ENCODE data around the gene KRT24.
"Not testable (repeated sequence)": the region's sequence is repeated elsewhere in the genome, so short reads cannot be mapped to it uniquely, and the experiment has no call there.

Gene KRT24

DNA sequence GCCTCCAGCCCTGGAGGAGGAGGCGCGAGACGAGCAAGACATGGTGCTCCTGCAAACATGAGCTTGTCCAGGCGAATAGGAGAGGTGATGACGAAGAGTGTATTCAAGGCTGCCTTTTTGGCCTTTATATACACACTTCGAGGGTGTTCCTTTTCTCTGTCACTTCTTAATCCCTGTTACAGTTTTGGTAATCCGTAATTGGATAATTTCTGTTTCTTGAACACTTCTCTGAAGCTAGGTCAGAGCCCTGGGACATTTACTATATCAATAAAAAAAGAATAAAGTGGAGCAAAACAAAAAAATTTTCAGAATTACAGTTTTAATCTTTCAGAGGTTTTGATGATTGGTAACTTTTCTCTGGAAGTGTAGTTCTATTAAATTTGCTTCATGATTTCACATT is at the start of gene KRT24:
Gene KRT24 (minus strand): TSS at position 101 of the 400 bp plus-strand sequence. CDS start 59 bp downstream, at position 42.
- DNase-seq (ENCODE audit: low read depth), result no peak

DNA sequence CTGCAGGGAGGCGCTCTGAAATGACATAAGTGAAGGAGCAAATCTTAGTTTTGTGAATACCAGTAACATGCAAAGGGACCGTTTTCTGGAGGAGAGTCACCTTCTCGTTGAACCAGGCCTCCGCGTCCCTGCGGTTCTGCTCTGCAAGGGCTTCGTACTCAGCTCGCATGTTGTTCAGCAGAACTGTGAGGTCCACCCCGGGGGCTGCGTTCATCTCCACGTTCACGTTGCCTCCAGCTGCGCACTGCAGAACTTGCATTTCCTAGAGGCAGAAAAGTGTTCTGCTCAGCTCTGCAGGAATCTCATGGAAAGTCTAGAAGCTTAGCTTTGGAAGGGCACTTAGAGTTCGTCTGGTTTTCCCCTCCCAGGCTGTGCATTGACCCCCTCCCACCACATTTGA is 47.5 kb upstream of the KRT24 start:
- DNase-seq (ENCODE audit: low read depth), result no peak

DNA sequence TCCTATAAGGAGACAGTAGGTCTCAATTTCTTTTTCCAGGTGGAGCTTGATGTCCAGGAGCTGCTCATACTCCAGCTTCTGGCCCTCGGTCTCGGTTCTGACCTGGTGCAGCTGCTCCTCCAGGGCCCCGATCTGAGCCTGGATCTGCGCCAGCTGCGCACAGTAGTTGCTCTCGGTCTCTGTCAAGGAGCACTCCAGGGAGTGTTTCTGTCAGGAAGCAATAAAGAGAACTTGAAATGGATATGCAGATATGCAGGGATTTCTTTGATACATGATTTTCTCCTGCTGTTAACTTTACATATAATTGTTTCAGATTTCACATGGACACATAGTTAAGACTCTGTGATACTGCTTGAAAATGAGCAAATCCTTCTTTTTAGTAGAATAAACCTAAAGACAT is 46.8 kb upstream of the KRT24 start:
- DNase-seq (ENCODE audit: low read depth), result no peak

- not testable (repeated sequence) for DNase-seq (ENCODE audit: low read depth)
Observed at GRCh38 chr17:40748666-40749065, 45.1 kb upstream of the KRT24 start.

DNA sequence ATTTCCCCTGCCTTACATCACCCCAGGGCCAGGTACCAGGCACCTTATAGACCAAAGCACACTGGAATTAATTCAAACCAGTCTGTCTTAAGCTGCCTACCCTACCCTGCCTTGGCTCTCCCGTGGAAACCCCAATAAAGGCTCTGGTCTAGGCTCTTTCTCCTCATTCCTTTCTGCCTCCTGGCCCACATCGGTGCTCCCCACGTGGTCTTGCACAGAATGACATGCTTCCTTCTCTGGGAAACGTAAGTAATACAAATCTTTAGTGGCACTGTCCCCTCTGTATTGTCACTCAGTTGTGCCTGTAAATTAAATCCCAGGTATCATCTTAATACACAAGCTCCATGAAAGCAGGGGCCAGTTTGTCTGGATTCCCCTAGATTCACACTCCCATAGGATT is 35.0 kb upstream of the KRT24 start:
- no peak for DNase-seq (ENCODE audit: low read depth)

DNA sequence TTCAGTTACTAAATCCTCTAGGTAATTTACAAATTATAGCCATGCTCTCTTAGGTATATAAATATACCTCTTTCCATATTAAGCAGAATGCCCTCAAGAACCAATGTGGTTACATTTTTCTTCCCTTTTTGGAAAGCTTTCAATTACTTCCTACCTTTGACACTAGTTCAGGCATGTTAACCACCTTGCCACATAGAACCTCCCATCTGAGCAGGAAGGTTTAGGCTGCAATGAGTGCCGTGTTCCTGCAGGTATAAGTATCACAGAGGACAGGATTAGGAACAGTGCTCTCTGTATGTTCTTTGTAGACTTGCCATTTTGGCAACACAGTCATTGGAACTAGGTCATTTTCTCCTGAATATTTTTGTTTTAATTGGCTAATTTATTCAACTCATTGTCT is 31.5 kb upstream of the KRT24 start:
- DNase-seq (ENCODE audit: low read depth), result no peak

DNA sequence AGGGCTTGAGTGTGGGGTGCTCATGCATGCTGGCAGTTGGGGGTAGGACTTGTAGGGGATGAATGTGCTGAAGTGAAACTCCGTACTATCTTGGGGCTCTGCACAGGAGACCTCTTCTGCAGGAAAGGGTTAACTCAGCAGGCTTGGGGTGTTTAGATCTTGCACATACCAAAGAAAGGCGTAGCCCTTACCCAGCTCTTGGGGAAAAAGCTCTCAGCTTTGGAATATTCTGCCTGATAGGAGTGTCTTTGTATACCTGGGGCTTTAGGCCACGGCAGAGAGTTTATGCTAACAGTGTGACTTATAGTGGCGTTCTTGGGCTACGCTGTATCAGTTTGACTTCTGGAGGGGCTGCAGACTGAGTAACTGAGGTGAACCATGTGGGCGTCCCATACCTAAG is 30.5 kb upstream of the KRT24 start:
- no peak for DNase-seq (ENCODE audit: low read depth)

- DNase-seq (ENCODE audit: low read depth), result no peak
Observed at GRCh38 chr17:40730970-40731369, 27.4 kb upstream of the KRT24 start.

DNA sequence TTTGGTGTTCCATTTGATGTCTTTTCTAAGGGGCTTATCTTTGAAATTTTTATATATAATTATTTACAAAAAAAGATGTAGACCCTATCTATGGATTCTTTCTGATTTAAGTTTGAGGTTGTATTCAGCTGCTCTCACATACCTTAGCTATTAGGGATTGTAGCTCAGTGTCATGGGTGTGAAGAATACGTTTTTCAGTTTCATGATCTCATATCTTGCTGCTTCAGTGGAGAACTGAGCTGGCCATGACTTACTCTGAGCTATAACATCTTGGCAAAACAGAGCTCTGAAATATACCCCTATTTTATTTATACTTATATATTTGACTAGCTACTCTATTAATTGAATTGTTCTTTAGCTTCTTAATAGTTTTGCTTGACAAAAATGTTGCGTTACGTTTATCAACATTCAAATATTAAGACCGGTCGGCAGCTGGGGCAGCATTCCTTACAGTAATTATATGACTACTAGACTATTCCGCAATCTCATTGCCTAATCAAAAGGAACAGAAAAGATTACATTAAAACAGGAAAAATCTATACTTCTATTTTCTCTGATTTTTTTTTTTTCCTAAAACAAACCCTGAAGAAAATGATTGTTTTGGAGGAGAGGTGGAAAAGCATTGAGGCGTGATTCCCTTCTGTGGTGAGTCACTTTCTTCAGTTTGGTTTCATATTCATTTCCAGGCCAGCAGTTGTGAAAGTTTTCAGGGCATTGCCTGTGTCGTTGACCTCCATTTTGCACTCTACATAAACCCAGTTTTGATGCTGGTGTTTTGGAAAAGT is 24.1 kb upstream of the KRT24 start:
- DNase-seq (ENCODE audit: low read depth), result no peak

- no peak for DNase-seq (ENCODE audit: low read depth)
Observed at GRCh38 chr17:40726919-40727318, 23.4 kb upstream of the KRT24 start.

- no peak for DNase-seq (ENCODE audit: low read depth)
Observed at GRCh38 chr17:40724656-40725055, 21.1 kb upstream of the KRT24 start.

- no peak for DNase-seq (ENCODE audit: low read depth)
Observed at GRCh38 chr17:40722241-40722640, 18.7 kb upstream of the KRT24 start.

- no peak for DNase-seq (ENCODE audit: low read depth)
Observed at GRCh38 chr17:40720899-40721298, 17.3 kb upstream of the KRT24 start.

DNA sequence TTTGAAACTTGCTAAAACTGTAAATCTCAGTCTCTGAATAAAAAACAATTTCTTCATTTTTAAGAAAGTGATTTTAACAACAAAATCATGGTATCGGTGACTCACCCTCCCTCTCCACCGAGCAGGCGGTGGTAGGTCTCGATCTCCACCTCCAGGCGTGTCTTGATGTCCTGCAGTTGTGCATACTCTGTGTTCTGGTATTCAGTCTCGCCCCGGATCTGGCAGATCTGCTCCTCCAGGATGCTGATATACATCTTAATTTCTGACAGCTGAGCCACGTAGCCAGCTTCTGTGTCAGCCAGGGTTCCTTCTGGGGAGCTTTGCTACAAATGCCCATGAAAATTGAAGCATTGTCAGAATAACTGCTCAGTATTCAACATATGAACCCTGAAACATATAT is 15.4 kb upstream of the KRT24 start:
- DNase-seq (ENCODE audit: low read depth), result no peak

DNA sequence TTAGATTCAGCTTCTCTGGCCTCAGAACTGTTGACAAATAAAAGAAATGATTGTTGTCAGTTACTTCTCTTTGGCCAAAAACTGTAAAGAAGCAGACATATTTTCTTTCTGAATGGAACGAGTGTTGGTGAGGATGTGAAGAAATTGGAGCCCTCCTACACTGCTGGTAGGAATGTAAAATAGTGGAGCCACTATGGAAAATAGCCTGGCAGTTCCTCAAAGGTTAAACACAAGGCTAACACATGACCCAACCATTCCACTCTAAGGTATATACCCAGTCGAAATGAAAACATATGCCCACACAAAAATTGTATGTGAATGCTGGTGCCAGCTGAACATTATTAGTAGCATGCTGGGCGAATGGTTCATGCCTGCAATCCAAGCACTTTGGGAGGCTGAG is 14.2 kb upstream of the KRT24 start:
- DNase-seq (ENCODE audit: low read depth), result no peak

GRCh38 chr17:40714473-40714872 is 10.9 kb upstream of the KRT24 start:
- DNase-seq (ENCODE audit: low read depth), result no peak

- no peak for DNase-seq (ENCODE audit: low read depth)
Observed at GRCh38 chr17:40707745-40708144, 4.2 kb upstream of the KRT24 start.

- DNase-seq (ENCODE audit: low read depth), result no peak
Observed at GRCh38 chr17:40705584-40705983, 2.0 kb upstream of the KRT24 start.

DNA sequence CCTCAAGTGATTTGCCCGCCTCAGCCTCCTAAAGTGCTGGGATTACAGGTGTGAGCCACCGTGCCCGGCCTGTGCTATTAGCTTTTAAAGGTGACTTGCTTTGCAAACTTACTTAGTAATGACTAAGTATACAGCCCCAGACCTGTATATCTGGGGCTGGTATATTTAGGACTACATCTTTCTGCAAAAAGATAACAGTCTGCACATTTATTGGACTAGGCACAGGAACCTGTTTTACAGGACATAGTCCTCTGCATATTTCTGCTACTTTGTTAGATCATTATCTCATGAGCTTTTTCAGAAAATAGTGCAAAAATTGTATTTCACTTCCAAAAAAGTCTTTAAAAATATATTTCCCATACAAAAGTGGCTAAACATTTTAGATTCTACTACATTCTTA is 1.3 kb downstream of the KRT24 start:
- DNase-seq (ENCODE audit: low read depth), result no peak

DNA sequence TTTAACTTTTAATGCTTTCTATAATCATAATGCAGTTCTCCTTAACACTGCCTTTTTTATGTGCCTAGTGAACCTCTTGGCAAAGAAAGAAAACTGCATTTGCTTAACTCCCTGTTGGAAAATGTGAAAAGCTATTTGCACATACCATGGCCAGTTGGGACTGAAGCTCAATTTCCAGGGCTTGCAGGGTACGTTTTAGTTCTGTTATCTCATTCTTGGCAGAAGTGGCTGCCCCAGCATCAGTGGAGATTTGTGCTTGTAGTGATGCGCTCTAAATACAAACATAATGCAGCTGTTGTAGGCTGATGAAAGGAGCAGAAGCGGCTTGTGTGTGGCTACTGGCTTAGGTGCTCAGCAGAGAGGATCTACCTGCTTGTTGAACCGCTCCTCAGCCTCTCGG is 3.7 kb downstream of the KRT24 start:
- no peak for DNase-seq (ENCODE audit: low read depth)

GRCh38 chr17:40699371-40699770 is 4.2 kb downstream of the KRT24 start:
- DNase-seq (ENCODE audit: low read depth), result no peak

- no peak for DNase-seq (ENCODE audit: low read depth)
Observed at GRCh38 chr17:40697297-40697696, 6.3 kb downstream of the KRT24 start.

DNA sequence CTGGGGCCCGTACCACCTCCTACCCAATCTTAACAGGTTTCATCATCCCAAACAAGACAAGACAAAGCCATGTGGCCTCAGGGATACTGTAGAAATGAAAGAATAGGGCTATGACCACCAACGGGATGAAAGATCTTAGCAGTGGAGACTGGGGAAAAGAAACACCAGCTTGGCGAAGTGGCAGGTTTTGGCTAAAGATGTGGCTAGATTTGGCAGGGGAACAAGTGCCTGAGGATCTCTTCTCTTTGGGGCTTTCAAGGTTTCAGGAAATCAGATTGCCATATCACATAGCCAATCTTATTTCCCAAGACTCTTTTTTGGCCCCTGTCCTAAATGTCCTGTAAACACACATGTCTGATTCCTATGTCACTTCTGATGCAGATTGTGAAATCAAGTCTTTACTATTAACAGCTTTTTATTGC is 6.9 kb downstream of the KRT24 start:
- DNase-seq (ENCODE audit: low read depth), result no peak

DNA sequence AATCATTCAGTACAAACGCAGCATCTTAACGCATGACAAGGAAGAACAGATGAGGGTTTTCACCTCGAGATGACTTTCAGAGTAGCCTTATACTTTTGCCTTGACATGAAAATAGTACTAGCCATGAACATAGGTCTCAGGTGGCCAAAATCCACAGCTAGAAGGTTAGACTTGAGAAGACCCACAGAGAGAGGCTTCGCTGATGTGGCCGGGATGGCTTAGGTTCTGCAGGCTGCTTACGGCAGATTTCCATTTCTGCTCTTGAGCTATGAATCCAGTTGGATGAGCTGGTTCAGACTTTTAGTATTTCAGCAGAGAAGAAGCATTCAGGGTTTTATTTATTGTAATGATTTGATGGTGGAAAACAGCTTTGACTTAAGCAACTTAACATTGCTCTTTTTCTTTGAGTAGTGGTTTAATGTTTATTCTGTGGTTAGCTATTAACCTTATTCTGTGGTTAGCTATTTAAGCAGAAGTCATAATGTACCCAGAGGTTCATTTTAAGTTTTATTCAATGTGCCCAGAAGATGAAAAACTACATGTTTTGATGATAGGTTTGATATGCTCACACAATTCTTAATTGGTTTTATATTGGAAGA is 7.6 kb downstream of the KRT24 start:
- no peak for DNase-seq (ENCODE audit: low read depth)
